Sigmoid colon (tissue), 4 donors: ENCODE results near the gene PSMA5.

Source experiments
- EP300 ChIP-seq, 4 donors: sonication (generic); formaldehyde crosslinking; IDR thresholded peaks; one replicate each; pipeline ENCODE4 v1.6.1; 2017; ENCODE audit warnings: antibody characterized with exemption in 4 of 4
- TF ChIP-seq, protein P1 (sequence below), 4 experiments: fragments of 450-650 bp in 3 of 4; fragments of 200-600 bp in 1 of 4; IDR thresholded peaks; one replicate each; pipeline ENCODE4 v1.5.1; 2016 to 2019; ENCODE audit warnings: antibody characterized with exemption in 4 of 4, mild to moderate bottlenecking in 3 of 4, moderate library complexity in 2 of 4

DNA sequence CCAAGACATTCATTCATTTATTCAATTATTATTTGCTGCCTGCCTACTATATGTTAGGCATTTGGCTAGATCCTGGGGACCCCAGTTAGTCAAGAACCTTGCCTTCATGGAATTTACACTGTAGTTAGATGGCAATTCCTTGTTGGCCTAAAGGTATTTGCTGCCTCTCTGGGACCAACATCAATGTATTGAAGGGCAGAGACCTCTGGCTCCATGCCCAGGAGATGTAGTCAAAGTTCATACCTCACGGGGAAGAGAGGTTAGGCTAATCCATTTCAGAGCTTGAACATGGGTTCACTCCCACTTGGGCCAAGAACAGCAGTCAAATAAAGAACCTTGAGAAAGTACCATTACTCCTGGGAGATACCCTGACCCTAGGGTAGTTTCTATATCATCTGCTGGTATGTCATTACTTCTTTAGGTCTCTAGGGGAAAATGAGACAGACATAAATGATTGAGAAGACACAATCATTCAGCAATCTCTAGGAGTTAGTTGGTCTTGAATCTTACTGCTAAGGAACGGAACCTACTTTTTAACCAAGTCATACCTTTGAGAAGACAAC lies 60.5 kb downstream of the PSMA5 start:
- TF ChIP-seq, protein P1, sequence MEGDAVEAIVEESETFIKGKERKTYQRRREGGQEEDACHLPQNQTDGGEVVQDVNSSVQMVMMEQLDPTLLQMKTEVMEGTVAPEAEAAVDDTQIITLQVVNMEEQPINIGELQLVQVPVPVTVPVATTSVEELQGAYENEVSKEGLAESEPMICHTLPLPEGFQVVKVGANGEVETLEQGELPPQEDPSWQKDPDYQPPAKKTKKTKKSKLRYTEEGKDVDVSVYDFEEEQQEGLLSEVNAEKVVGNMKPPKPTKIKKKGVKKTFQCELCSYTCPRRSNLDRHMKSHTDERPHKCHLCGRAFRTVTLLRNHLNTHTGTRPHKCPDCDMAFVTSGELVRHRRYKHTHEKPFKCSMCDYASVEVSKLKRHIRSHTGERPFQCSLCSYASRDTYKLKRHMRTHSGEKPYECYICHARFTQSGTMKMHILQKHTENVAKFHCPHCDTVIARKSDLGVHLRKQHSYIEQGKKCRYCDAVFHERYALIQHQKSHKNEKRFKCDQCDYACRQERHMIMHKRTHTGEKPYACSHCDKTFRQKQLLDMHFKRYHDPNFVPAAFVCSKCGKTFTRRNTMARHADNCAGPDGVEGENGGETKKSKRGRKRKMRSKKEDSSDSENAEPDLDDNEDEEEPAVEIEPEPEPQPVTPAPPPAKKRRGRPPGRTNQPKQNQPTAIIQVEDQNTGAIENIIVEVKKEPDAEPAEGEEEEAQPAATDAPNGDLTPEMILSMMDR (IDR thresholded peaks at IDR 0.05): no peak
- TF ChIP-seq EP300 (IDR thresholded peaks at IDR 0.05): no peak
